ENCODE results near the gene RNU5B-1. TPM values are rescaled to one million over a fixed set of nuclear protein-coding genes. Genes with fewer than 3 reads are reported as not detected.

RNU5B-1 gene
- total RNA-seq, 1 donor from 2014 or later = not detected

GRCh38 chr15:65329288-65329983, 25.0 kb downstream of the RNU5B-1 start:
- peaks cover 4% of the 10 kb centered on the region for H3K27me3 ChIP-seq (ENCODE audit: control insufficient read depth, insufficient read depth, low read length)
- no peak overlapping the region for H3K4me3 ChIP-seq (ENCODE audit: low read depth, low read length)
- no peaks in the 10 kb centered on the region for H3K36me3 ChIP-seq (ENCODE audit: control insufficient read depth, insufficient read depth, low read length)
- no peak for TF ChIP-seq CTCF (IDR thresholded peaks at IDR 0.05; ENCODE audit: insufficient read depth, low read length, severe bottlenecking)
- DNase-seq (ENCODE audit: low read depth) (no peak), FAIRE-seq (no peak)

- Histone ChIP-seq H3K4me3 (ENCODE audit: low read depth, low read length) (no peak overlapping the region), H3K36me3 (ENCODE audit: control insufficient read depth, insufficient read depth, low read length) (no peaks in the 10 kb centered on the region), H3K27me3 (ENCODE audit: control insufficient read depth, insufficient read depth, low read length) (peaks cover 5% of the 10 kb centered on the region)
- DNase-seq (ENCODE audit: low read depth) (no peak), FAIRE-seq (no peak)
- no peak for TF ChIP-seq CTCF (IDR thresholded peaks at IDR 0.05; ENCODE audit: insufficient read depth, low read length, severe bottlenecking)
These were observed 25.7 kb downstream of the RNU5B-1 start for GRCh38 chr15:65329984-65330735.

DNA sequence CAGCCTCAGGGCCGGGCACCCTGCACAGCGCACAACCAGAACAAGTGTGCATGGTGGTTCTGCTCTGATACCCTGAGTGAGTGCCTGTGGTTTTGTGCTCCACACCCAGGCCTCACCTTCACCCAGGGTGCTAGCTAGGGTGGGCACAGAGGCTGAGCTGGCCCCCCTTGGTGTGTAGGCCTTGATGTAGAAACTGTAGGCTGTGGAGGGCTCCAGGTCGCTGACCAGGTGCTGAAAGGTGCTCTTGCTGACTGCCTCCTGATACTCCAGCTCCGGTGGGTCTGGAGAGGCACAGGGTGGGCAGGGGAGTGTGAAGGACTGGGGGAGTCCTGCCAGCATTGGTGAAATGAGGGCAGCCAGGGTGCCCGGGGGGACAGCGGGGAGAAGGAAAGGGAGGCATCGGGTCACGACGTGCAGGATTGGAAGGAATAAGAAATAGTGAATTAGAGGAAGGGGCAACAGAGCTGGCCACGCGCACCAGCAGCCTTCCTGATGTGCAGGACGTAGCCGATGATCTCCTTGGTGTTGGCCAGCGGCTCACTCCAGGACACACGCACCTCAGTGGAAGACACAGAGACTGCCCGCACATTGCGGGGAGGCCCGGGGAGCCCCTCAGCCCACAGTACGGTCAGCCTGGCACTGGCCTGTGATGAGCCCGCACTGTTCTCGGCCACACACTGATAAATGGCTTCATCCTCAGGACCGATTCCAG, 26.6 kb downstream of the RNU5B-1 start:
- TF ChIP-seq CTCF (IDR thresholded peaks at IDR 0.05; ENCODE audit: insufficient read depth, low read length, severe bottlenecking) = no peak
- DNase-seq (ENCODE audit: low read depth) = no peak
- FAIRE-seq = no peak
- Histone ChIP-seq H3K4me3 (ENCODE audit: low read depth, low read length) (no peak overlapping the region), H3K36me3 (ENCODE audit: control insufficient read depth, insufficient read depth, low read length) (no peaks in the 10 kb centered on the region), H3K27me3 (ENCODE audit: control insufficient read depth, insufficient read depth, low read length) (peaks cover 4% of the 10 kb centered on the region)

- FAIRE-seq (no peak), DNase-seq (ENCODE audit: low read depth) (no peak)
- Histone ChIP-seq H3K27me3 (ENCODE audit: control insufficient read depth, insufficient read depth, low read length) (peaks cover 4% of the 10 kb centered on the region), H3K4me3 (ENCODE audit: low read depth, low read length) (no peak overlapping the region), H3K36me3 (ENCODE audit: control insufficient read depth, insufficient read depth, low read length) (no peaks in the 10 kb centered on the region)
- TF ChIP-seq CTCF (IDR thresholded peaks at IDR 0.05; ENCODE audit: insufficient read depth, low read length, severe bottlenecking) = no peak
These were observed 27.3 kb downstream of the RNU5B-1 start for GRCh38 chr15:65331811-65332210.

GRCh38 chr15:65332391-65333147, 28.1 kb downstream of the RNU5B-1 start:
- no peak for TF ChIP-seq CTCF (IDR thresholded peaks at IDR 0.05; ENCODE audit: insufficient read depth, low read length, severe bottlenecking)
- Histone ChIP-seq H3K4me3 (ENCODE audit: low read depth, low read length) (no peak overlapping the region), H3K36me3 (ENCODE audit: control insufficient read depth, insufficient read depth, low read length) (no peaks in the 10 kb centered on the region), H3K27me3 (ENCODE audit: control insufficient read depth, insufficient read depth, low read length) (peaks cover 5% of the 10 kb centered on the region)
- DNase-seq (ENCODE audit: low read depth) (no peak), FAIRE-seq (no peak)

All from bronchial epithelial cell (primary cell).